ENCODE data around the gene CYP17A1.

DNA sequence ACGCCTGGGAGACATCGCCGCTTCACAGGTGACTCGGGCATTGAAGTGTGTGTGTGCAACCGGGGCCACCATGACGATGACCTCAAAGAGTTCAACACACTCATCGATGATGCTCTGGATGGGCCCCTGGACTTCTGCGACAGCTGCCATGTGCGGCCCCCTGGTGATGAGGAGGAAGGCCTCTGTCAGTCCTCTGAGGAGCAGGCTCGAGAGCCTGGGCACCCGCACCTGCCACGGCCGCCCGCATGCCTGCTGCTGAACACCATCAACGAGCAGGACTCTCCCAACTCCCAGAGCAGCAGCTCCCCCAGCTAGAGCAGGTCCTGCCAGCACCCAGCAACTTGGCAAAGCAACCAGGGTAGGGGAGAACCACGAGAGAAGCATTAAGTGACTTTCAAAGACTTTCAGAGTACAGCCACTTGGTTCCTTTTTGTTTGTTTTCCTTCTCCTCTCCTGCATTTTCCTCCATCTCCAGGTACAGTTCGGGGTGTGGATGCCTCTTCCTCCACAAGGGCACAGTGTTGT, 24.1 kb downstream of the CYP17A1 start:
- TF ChIP-seq, protein P1, sequence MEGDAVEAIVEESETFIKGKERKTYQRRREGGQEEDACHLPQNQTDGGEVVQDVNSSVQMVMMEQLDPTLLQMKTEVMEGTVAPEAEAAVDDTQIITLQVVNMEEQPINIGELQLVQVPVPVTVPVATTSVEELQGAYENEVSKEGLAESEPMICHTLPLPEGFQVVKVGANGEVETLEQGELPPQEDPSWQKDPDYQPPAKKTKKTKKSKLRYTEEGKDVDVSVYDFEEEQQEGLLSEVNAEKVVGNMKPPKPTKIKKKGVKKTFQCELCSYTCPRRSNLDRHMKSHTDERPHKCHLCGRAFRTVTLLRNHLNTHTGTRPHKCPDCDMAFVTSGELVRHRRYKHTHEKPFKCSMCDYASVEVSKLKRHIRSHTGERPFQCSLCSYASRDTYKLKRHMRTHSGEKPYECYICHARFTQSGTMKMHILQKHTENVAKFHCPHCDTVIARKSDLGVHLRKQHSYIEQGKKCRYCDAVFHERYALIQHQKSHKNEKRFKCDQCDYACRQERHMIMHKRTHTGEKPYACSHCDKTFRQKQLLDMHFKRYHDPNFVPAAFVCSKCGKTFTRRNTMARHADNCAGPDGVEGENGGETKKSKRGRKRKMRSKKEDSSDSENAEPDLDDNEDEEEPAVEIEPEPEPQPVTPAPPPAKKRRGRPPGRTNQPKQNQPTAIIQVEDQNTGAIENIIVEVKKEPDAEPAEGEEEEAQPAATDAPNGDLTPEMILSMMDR (IDR thresholded peaks at IDR 0.05; ENCODE audit: insufficient read depth, low read length, poor library complexity, severe bottlenecking) = no peak
- no peak for TF ChIP-seq EZH2phosphoT487 (conservative IDR thresholded peaks at IDR 0.05; ENCODE audit: low read length)

Data from SU-DHL-6 (cell line).